Erythroblast (primary cell): ENCODE measurements around the gene ABHD4.
A peak's percentile ranks its signal among the peaks of the same experiment; 100 is the strongest.

Experiments
- DNase-seq, 2 experiments: peaks; one replicate each; lab custom pipeline; 2025; lab: John Stamatoyannopoulos, UW
- GATA1 ChIP-seq: IDR thresholded peaks from 2 replicates; pipeline ENCODE4 v1.6.1; 2011; ENCODE audit warnings: low read depth, mild to moderate bottlenecking, control low read depth, low read length, moderate library complexity
- POLR2A ChIP-seq: IDR thresholded peaks from 2 replicates; pipeline ENCODE4 v1.6.1; 2011; ENCODE audit warnings: mild to moderate bottlenecking, low read length

The ABHD4 gene

GRCh38 chr14:22648506-22648905, 50.4 kb downstream of the ABHD4 start:
- no peak for DNase-seq
- TF ChIP-seq GATA1 (no peak), POLR2A (no peak)

- no peak for TF ChIP-seq GATA1
- TF ChIP-seq POLR2A: no peak
- DNase-seq: no peak
Measured at GRCh38 chr14:22650046-22650739, 52.1 kb downstream of the ABHD4 start.

GRCh38 chr14:22650960-22651521, 52.9 kb downstream of the ABHD4 start:
- no peak for TF ChIP-seq GATA1
- peak; percentile 61 for TF ChIP-seq POLR2A
- DNase-seq: peak in 1 of 2 experiments; percentile 11

GRCh38 chr14:22651586-22651985, 53.5 kb downstream of the ABHD4 start:
- DNase-seq: no peak
- TF ChIP-seq GATA1: no peak
- TF ChIP-seq POLR2A: no peak

GRCh38 chr14:22653012-22653621, 55.0 kb downstream of the ABHD4 start:
- TF ChIP-seq GATA1 (no peak), POLR2A (no peak)
- peak; percentile 64 to 76 for DNase-seq

GRCh38 chr14:22656226-22656625, 58.1 kb downstream of the ABHD4 start:
- no peak for TF ChIP-seq GATA1
- TF ChIP-seq POLR2A: no peak
- DNase-seq: no peak

GRCh38 chr14:22656945-22657731, 59.0 kb downstream of the ABHD4 start:
- no peak for TF ChIP-seq POLR2A
- no peak for TF ChIP-seq GATA1

GRCh38 chr14:22657861-22658260, 59.8 kb downstream of the ABHD4 start:
- peak; percentile 33 to 34 for DNase-seq
- no peak for TF ChIP-seq POLR2A
- no peak for TF ChIP-seq GATA1

More at GRCh38 chr14:22656945-22657731, 59.0 kb downstream of the ABHD4 start:
- no peak for DNase-seq

GRCh38 chr14:22658946-22659345, 60.8 kb downstream of the ABHD4 start:
- TF ChIP-seq POLR2A: no peak
- TF ChIP-seq GATA1: no peak
- no peak for DNase-seq

- TF ChIP-seq POLR2A (no peak), GATA1 (no peak)
- no peak for DNase-seq
Measured at GRCh38 chr14:22660654-22661053, 62.6 kb downstream of the ABHD4 start.
